Sigmoid colon (tissue), 4 donors: ENCODE measurements around the gene GLIPR2.

Experiments
- POLR2A ChIP-seq, 2 donors: fragments of 450-650 bp; IDR thresholded peaks; one replicate each; pipeline ENCODE4 v1.6.1; 2016; ENCODE audit warnings: antibody characterized with exemption in 2 of 2, mild to moderate bottlenecking in 2 of 2, moderate library complexity in 2 of 2
- POLR2AphosphoS5 ChIP-seq, 4 donors: sonication (generic); formaldehyde crosslinking; IDR thresholded peaks; one replicate each; pipeline ENCODE4 v1.6.1; 2017; ENCODE audit warnings: antibody characterized with exemption in 4 of 4
- TF ChIP-seq, protein P1 (sequence below), 4 experiments: fragments of 450-650 bp in 3 of 4; fragments of 200-600 bp in 1 of 4; IDR thresholded peaks; one replicate each; pipeline ENCODE4 v1.5.1; 2016 to 2019; ENCODE audit warnings: antibody characterized with exemption in 4 of 4, mild to moderate bottlenecking in 3 of 4, moderate library complexity in 2 of 4

DNA sequence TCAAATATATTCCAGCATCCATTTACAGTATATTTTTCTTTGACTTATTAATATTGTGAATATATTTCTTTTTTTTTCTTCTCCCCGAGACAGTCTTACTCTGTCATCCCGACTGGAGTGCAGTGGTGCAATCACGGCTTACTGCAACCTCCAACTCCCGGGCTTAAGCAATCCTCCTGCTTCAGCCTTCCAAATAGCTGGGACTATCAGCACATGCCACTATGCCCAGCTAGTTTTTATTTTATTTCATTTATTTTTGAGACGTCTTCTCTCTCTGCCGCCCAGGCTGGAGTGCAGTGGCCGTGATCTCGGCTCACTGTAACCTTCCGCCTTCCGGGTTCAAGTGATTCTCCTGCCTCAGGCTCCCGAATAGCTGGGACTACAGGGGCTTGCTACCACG is 7.4 kb upstream of the GLIPR2 start:
- TF ChIP-seq, protein P1, sequence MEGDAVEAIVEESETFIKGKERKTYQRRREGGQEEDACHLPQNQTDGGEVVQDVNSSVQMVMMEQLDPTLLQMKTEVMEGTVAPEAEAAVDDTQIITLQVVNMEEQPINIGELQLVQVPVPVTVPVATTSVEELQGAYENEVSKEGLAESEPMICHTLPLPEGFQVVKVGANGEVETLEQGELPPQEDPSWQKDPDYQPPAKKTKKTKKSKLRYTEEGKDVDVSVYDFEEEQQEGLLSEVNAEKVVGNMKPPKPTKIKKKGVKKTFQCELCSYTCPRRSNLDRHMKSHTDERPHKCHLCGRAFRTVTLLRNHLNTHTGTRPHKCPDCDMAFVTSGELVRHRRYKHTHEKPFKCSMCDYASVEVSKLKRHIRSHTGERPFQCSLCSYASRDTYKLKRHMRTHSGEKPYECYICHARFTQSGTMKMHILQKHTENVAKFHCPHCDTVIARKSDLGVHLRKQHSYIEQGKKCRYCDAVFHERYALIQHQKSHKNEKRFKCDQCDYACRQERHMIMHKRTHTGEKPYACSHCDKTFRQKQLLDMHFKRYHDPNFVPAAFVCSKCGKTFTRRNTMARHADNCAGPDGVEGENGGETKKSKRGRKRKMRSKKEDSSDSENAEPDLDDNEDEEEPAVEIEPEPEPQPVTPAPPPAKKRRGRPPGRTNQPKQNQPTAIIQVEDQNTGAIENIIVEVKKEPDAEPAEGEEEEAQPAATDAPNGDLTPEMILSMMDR (IDR thresholded peaks at IDR 0.05), result no peak
- TF ChIP-seq POLR2A (IDR thresholded peaks at IDR 0.05) (no peak), POLR2AphosphoS5 (IDR thresholded peaks at IDR 0.05) (no peak)
